ENCODE results near the gene RNF4.

The RNF4 gene, protein sequence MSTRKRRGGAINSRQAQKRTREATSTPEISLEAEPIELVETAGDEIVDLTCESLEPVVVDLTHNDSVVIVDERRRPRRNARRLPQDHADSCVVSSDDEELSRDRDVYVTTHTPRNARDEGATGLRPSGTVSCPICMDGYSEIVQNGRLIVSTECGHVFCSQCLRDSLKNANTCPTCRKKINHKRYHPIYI

DNA sequence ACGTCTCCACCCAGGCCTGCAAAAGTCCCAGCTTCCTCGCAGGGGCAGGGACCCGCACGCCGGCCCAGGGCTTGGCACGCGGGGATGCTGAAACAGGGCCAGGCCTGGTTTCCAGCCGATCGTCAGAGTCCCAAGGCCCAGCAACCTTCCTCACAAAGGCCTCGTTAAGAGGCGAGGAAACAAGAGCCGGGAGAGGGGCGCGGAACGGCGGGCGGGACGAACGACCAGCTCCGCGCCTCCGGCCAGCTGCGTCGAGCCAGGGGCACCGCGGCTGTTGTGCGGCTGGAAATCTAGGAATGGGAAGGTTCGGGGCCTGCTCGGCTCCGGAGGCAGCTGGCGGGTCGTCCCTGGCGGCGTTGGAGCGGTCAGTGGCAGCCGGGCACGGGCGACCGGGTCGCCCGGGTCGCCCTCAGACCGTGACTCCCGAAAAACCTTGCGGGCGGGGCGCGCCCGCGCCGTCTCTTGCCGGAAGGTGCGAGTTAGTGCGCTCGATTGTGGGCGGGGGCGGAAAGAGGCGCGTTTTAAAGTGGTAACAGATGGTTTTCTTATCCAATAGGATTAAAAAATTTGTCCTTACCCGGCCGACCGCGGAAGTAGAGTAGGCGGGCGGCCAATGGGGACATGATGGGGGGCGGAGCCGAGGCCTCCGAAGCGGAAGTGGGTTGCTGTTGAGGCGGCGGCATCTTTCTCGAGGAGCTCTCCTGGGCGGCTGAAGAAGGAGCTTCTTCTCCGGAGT, at the start of gene RNF4:
Gene RNF4 (plus strand): TSS at position 651 of the 736 bp plus-strand sequence. CDS start 21,388 bp downstream, outside the sequence.
- TF ChIP-seq, protein P1, sequence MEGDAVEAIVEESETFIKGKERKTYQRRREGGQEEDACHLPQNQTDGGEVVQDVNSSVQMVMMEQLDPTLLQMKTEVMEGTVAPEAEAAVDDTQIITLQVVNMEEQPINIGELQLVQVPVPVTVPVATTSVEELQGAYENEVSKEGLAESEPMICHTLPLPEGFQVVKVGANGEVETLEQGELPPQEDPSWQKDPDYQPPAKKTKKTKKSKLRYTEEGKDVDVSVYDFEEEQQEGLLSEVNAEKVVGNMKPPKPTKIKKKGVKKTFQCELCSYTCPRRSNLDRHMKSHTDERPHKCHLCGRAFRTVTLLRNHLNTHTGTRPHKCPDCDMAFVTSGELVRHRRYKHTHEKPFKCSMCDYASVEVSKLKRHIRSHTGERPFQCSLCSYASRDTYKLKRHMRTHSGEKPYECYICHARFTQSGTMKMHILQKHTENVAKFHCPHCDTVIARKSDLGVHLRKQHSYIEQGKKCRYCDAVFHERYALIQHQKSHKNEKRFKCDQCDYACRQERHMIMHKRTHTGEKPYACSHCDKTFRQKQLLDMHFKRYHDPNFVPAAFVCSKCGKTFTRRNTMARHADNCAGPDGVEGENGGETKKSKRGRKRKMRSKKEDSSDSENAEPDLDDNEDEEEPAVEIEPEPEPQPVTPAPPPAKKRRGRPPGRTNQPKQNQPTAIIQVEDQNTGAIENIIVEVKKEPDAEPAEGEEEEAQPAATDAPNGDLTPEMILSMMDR (IDR thresholded peaks at IDR 0.05; ENCODE audit: low read depth, low read length, missing control alignments): no peak
- H3K4me3 ChIP-seq (replicated peaks; ENCODE audit: low read depth, low read length): peak within 1 kb of the TSS; percentile 93
- peak; percentile 83 for DNase-seq (ENCODE audit: extremely low read depth, low read depth)

DNA sequence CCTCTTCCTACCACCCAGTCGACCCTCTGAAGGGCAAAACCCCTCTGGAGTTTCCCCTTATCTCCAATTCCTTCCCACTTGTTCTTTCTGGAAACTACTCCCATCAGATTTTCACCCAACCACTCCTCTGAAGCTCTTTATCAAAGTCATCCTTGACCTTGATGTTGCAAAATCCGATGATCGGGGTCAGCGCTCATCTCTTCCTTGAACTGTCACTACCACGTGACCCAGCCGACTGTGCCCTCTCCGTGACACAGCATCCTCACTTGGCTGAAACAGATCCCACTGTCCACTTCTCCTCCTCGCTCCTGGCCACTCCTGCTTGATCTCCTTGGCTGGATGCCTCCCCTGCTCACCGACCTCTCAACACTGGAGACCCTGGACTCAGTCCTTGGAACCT, 49.1 kb upstream of the RNF4 start:
- H3K4me3 ChIP-seq (replicated peaks; ENCODE audit: low read depth, low read length): no peak overlapping the region
- no peak for DNase-seq (ENCODE audit: extremely low read depth, low read depth)
- TF ChIP-seq, protein P1 (IDR thresholded peaks at IDR 0.05; ENCODE audit: low read depth, low read length, missing control alignments): no peak

DNA sequence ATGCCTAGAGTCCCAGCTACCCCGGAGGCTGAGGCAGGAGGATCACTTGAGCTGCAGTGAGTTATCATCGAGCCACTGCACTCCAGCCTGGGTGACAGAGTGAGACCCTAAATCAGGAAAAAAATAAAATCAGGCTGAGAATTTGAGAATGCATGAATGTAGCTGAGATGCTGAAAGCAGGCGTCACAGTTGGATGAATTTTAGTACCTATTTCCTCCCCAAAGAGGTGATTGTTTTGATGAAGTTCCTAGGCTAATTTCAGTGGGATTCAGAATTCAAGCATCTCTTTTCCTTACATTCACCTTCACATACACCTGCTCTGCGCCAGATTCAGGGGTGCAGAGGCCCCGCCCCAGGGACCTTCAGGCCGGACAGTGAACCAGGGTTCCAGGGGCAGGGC, 47.0 kb upstream of the RNF4 start:
- TF ChIP-seq, protein P1 (IDR thresholded peaks at IDR 0.05; ENCODE audit: low read depth, low read length, missing control alignments): no peak
- no peak overlapping the region for H3K4me3 ChIP-seq (replicated peaks; ENCODE audit: low read depth, low read length)
- DNase-seq (ENCODE audit: extremely low read depth, low read depth): no peak

DNA sequence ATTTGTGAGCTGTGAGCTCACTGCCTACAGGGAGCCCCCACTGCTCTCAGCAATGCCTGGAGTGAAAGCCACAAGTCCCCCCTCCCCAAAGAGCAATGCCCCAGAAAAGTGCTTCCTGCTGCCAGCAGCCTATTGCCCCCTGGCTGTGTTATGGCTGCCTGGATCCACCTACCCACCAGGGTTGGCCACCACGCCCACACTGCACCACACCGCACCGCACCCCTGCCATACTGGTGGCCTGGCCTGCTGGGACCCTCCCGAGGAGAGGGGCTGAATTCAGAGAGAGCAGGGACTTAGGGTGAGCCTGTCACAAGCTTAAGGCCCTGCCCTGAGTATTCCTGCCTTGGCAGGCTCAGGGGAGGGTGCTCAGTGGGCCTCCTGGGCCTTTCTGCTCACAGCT, 45.8 kb upstream of the RNF4 start:
- no peak for DNase-seq (ENCODE audit: extremely low read depth, low read depth)
- H3K4me3 ChIP-seq (replicated peaks; ENCODE audit: low read depth, low read length): no peak overlapping the region
- TF ChIP-seq, protein P1 (IDR thresholded peaks at IDR 0.05; ENCODE audit: low read depth, low read length, missing control alignments): no peak

DNA sequence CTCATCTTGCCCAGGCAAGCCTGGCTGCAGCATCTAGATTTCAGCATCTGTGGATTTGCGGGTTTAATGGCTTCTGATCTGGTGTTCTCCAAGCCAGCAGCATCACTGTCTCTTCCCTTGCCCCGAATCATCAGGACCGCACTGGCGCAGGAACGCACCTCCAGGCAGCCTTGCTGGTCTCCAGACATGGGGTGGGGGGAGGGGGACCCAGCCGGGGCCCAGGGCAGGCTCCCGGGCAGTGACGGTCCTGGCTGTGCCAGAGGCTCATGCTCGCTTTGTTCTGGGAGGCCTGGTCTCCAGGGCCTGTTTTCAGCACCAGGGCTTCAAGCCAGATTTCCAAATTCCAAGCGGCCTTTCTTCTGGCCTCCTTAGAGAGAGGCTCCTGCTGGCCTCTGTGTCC, 45.2 kb upstream of the RNF4 start:
- H3K4me3 ChIP-seq (replicated peaks; ENCODE audit: low read depth, low read length): no peak overlapping the region
- TF ChIP-seq, protein P1 (IDR thresholded peaks at IDR 0.05; ENCODE audit: low read depth, low read length, missing control alignments): no peak
- no peak for DNase-seq (ENCODE audit: extremely low read depth, low read depth)

DNA sequence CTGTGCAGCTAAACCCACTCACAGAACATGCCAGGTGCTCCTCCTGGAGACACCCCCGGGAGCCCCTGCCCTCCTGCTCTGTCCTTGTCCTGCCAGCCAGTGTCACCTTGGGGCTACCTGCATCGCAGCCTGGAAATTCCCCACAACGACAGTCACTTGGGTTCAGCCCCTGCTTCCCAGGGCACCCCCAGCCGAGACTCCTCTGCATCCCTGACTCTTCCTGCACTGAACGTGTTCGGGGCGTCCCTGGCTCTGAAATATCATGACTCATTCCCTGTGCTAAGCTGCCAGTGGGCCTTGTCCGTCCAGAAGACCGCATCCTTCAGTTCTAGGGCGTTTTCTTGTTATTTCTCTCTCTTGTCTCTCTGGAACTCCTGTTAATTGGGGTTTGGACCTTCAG, 44.3 kb upstream of the RNF4 start:
- TF ChIP-seq, protein P1 (IDR thresholded peaks at IDR 0.05; ENCODE audit: low read depth, low read length, missing control alignments): no peak
- no peak for DNase-seq (ENCODE audit: extremely low read depth, low read depth)
- H3K4me3 ChIP-seq (replicated peaks; ENCODE audit: low read depth, low read length): no peak overlapping the region
